ENCODE results near the gene RPL22.

The RPL22 gene

DNA sequence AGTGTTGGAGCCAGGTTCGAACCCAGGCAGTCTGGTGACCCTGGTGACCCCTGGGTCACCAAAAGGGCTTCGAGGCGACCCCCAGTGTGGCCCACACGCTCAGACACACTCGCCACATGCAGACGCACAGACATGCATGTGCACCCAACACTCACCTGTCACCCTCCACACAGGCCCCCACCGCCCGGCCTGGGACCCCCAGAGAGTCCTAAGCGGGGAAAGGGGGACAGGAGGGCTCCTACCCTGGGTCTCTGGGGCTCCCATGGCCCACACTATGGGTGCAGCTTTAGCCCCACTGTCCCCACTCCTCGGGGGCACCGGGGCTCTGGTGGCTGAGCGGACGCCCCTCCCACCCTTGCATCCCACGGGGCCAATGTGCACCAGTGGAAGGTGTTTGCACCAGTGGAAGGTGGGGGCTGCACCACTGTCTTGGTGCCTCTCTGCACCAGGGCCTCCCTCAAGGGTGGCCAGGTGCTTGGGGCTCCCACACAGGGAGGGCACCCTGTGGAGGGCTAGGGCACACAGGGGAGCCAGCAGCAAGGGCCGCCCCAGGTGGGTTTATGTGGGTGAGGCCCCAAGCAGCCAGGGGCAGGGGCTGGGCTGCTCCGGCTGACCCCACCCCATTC is 29.2 kb downstream of the RPL22 start:
- TF ChIP-seq, protein P1, sequence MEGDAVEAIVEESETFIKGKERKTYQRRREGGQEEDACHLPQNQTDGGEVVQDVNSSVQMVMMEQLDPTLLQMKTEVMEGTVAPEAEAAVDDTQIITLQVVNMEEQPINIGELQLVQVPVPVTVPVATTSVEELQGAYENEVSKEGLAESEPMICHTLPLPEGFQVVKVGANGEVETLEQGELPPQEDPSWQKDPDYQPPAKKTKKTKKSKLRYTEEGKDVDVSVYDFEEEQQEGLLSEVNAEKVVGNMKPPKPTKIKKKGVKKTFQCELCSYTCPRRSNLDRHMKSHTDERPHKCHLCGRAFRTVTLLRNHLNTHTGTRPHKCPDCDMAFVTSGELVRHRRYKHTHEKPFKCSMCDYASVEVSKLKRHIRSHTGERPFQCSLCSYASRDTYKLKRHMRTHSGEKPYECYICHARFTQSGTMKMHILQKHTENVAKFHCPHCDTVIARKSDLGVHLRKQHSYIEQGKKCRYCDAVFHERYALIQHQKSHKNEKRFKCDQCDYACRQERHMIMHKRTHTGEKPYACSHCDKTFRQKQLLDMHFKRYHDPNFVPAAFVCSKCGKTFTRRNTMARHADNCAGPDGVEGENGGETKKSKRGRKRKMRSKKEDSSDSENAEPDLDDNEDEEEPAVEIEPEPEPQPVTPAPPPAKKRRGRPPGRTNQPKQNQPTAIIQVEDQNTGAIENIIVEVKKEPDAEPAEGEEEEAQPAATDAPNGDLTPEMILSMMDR (IDR thresholded peaks at IDR 0.05; ENCODE audit: borderline replicate concordance, insufficient read depth, low read depth, low read length), result no peak

DNA sequence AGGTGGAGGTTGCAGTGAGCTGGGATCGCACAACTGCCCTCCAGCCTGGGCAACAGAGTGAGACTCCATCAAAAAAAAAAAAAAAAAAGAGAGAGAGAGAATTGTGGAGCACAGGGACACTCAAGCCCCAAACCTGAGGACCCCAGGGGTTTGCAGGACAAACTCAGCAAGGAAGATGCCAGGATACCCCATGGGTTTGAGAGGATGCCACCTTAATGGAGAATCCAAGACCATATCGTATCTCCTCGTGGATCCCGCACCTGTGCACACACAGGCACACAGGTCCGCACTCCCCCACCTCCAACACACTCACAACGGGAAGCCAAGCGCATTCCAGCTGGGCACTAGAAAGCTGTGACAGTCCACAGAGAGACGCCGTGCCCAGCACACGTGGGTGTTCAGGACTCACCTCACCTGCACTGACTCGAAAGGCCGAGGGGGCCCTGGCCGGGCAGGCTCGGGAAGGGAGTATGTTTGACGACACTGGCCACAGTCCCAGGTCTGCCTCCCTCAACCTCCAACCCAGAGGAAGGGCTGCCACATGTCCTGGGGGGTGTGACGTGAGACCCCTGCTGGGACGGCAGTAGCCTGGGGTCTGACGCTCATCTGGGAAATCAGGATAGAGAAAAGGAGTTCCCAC is 30.3 kb downstream of the RPL22 start:
- no peak overlapping the region for H3K4me3 ChIP-seq (ENCODE audit: low read depth, low read length)
- TF ChIP-seq, protein P1 (IDR thresholded peaks at IDR 0.05; ENCODE audit: borderline replicate concordance, insufficient read depth, low read depth, low read length), result no peak

More for the DNA sequence above, 29.2 kb downstream of the RPL22 start:
- no peak overlapping the region for H3K4me3 ChIP-seq (ENCODE audit: low read depth, low read length)

DNA sequence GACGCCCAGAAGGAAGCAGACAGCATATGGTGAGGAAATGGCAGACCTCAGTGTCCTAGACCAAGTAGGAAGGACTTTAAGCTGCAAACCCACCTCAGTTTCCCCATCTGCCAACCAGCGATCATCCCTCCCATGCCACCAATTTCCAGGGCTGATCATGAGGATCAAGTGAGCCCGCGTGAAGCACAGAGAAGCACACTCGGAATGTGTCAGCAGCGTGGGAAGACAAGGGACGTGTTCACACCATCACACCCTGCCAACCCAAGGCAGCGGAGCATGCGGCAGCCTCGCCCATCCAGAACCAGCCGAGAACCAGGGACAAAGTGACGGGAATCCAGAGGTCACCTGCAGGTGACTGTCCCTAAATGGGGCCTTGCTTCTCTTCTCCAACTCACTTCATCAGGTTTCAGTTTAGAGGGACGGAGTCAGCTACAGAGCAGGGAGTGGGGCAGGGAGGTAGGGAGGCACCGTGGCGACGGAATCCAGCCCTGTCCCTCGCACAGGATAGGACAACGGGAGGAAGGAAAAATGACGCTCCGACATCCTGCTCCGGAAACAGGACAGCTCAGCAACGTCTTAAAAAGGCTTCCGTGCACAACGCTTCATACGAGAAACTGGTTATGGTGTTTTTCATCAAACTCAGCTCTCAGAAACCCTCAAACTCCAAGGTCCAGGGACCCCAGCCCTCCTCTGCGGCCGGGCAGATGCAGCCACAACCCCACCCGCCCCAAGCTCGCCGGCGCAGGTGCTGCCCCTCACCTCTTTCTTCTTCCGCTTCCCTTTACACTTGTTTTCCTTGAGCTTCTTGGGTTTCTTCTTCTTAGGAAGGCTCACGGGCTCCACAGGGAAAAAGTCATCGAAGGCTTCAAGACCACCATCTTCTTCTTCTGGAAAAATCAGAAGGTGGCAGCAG is 31.7 kb downstream of the RPL22 start:
- TF ChIP-seq, protein P1 (IDR thresholded peaks at IDR 0.05; ENCODE audit: borderline replicate concordance, insufficient read depth, low read depth, low read length), result no peak
- no peak overlapping the region for H3K4me3 ChIP-seq (ENCODE audit: low read depth, low read length)

DNA sequence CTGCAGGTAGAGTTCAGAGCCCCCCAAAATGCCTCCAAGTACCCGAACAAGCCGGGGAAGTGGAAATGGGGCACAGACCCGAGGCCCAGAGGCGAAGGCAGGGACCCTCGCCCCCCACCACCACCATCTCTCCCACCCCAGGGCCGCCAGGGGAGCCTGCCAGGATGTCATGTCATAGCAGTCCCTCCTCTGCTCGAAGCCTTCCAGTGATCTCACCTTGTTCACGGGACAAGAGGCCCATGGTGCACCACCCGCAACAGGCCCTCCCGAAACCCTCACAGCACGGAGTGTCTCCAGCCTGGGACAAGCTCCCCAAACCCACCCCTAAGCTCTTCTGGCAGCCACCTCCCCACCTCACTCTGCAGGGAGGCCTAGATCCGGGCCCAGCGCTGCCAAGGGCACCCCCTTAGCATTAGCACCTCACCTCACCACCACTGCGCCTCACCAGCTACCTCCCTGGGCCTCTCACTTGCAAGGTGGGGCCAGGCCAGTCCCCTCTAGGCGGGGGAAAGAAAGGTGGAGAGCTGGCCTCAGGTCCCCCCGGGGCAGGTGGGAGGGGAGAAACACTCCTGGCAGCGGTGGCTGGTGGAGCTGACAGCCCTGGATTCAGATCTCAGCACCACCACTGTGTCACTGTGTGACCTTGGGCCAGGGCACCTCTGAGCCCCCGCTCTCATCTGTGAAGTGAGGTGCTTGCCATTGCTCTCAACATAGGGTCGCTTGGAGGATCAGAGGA is 32.6 kb downstream of the RPL22 start:
- TF ChIP-seq, protein P1 (IDR thresholded peaks at IDR 0.05; ENCODE audit: borderline replicate concordance, insufficient read depth, low read depth, low read length), result no peak
- H3K4me3 ChIP-seq (ENCODE audit: low read depth, low read length), result no peak overlapping the region

DNA sequence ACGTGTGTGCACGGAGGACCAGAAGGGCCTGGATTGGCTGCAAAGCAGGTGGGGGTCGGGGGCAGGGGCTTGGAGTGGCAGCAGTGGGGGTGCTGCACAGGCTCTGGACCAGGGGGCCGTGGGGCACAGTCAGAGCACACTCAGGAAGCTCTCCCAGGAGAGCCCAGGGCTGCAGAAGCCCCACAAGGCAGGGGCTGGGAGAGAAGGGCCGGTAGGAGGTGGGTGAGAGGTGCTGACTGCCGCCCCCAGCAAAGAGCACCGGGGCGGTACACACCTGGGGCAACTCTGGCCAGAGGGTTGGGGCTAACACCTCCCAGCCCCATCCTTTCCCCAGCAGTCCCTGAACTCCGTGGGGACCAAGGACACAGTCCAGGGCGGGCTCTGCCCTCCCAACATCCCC is 33.2 kb downstream of the RPL22 start:
- H3K4me3 ChIP-seq (ENCODE audit: low read depth, low read length), result no peak overlapping the region
- TF ChIP-seq, protein P1 (IDR thresholded peaks at IDR 0.05; ENCODE audit: borderline replicate concordance, insufficient read depth, low read depth, low read length), result no peak

DNA sequence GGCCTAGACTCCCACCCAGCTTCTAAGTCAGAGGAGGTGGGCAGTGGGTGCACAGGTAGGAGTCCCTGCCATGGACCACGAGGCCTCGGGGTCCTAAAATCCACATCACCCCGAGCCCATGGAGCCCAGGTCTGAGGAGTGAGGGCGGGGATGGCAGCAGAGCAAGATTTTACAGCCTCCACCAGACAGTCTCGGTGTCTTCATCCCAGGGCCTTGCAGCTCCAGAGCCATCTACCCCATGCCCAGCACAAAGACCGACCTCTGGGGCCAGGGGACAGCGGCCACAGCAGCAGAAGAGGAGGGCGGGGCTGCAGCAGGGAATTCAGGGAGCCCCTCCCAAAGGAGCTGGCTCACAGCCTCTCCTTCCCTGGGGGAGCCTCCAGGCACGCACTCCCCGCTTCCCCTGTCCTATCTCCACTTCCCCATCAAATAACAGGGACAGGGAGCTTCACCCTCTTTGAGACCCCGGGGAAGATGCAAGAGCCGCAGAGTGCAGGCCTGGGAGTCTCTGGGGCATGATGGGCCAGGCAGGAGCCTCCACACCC is 33.9 kb downstream of the RPL22 start:
- H3K4me3 ChIP-seq (ENCODE audit: low read depth, low read length), result no peak overlapping the region
- TF ChIP-seq, protein P1 (IDR thresholded peaks at IDR 0.05; ENCODE audit: borderline replicate concordance, insufficient read depth, low read depth, low read length), result no peak

Measured in GM12875 (cell line).